ENCODE measurements around the gene XG. TPM values are rescaled to one million over a fixed set of nuclear protein-coding genes. Genes with fewer than 3 reads are reported as not detected.
"Not testable (repeated sequence)": the region's sequence is repeated elsewhere in the genome, so short reads cannot be mapped to it uniquely, and the experiment has no call there.

The XG gene, protein sequence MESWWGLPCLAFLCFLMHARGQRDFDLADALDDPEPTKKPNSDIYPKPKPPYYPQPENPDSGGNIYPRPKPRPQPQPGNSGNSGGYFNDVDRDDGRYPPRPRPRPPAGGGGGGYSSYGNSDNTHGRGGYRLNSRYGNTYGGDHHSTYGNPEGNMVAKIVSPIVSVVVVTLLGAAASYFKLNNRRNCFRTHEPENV
- total RNA-seq (2012; rRNA removed): under 0.01 TPM in 1 of 2 replicates, not detected in the other
- polyA plus RNA-seq (2012; rRNA removed): not detected in 2 replicates
- 0.01 and 0.13 TPM in 2 replicates for polyA plus RNA-seq (2012; cell fraction: cytosol; rRNA removed)
- 0.02 TPM in 1 of 2 replicates, not detected in the other for polyA plus RNA-seq (2012; cell fraction: nucleus; rRNA removed; ENCODE audit: low replicate concordance)
- Bru-seq, nascent RNA: percentile 20 among the genes with signal in this experiment
- BruChase-seq, experiment 1, labeled RNA remaining after a 6-hour chase: percentile 26 among the genes with signal in this experiment
- percentile 29 among the genes with signal in this experiment for BruChase-seq, experiment 2, labeled RNA remaining after a 2-hour chase
- long read RNA-seq: 0 reads

- H2BK120ac ChIP-seq (ENCODE audit: low read depth, low read length); H3K9ac ChIP-seq (ENCODE audit: low read depth, low read length); H3K56ac ChIP-seq (ENCODE audit: extremely low read depth, insufficient read depth, low read length); H3K4me2 ChIP-seq (ENCODE audit: low read depth, low read length); H4K5ac ChIP-seq (ENCODE audit: low read depth, low read length); H2AFZ ChIP-seq (replicated peaks; ENCODE audit: low read length, poor library complexity); H2BK5ac ChIP-seq (ENCODE audit: low read depth, low read length, poor library complexity, severe bottlenecking); in situ Hi-C loops (cut with MboI; ENCODE audit: low sequenced_read_pairs); H2AK5ac ChIP-seq (ENCODE audit: low read depth, low read length); H3K23ac ChIP-seq (ENCODE audit: low read depth, low read length); intact Hi-C loops (cut with micrococcal nuclease); dilution Hi-C loops (cut with HindIII; ENCODE audit: low sequenced_read_pairs, unreplicated experiment); H3K27ac ChIP-seq (ENCODE audit: insufficient read depth, low read length); H3K14ac ChIP-seq (replicated peaks; ENCODE audit: low read depth, low read length); H3K9me1 ChIP-seq (ENCODE audit: insufficient read depth, low read length); H3K9me3 ChIP-seq (ENCODE audit: control insufficient read depth, insufficient read depth, low read length); ATAC-seq (ENCODE audit: low read depth); H2AK9ac ChIP-seq (replicated peaks; ENCODE audit: low read depth, low read length, poor library complexity); H3K79me1 ChIP-seq (ENCODE audit: low read depth in 1 of 2, low read length in 2 of 2); H2BK20ac ChIP-seq (ENCODE audit: low read depth, low read length); H4K91ac ChIP-seq (ENCODE audit: insufficient read depth, low read depth, low read length); DNase-seq; H3K36me3 ChIP-seq (ENCODE audit: control insufficient read depth, insufficient read depth, low read length); BruUV-seq (replicated peaks); H4K20me1 ChIP-seq (ENCODE audit: insufficient read depth, low read length); POLR2A ChIA-PET (ENCODE audit: unreplicated experiment); H3K4me1 ChIP-seq (ENCODE audit: control insufficient read depth, insufficient read depth, low read length); H3K27me3 ChIP-seq (ENCODE audit: control insufficient read depth, insufficient read depth, low read length); CTCF ChIA-PET; H3K4me3 ChIP-seq (ENCODE audit: insufficient read depth, low read depth, low read length); H2BK15ac ChIP-seq (ENCODE audit: low read depth, low read length); H4K8ac ChIP-seq (ENCODE audit: low read depth in 2 of 2, low read length in 2 of 2); H3K4ac ChIP-seq (ENCODE audit: low read depth, low read length): not testable (repeated sequence)
- H3K18ac ChIP-seq (ENCODE audit: low read depth, low read length): peak within 1 kb of the TSS; percentile 36; the same call in 1 of the 2 replicates
- no CpG with 5 or more reads among the region's 11 CpGs for WGBS, 2 experiments (ENCODE audit: extremely low coverage in 2 of 2, insufficient read length in 1 of 2)
Measured at GRCh38 chrX:2751874-2752300, at the start of gene XG. Gene XG, plus strand, starts transcription at chrX:2752040. Its CDS starts 235 bp downstream, at chrX:2752275.

Measured in IMR-90 (cell line).